Transverse colon (tissue), 4 donors: ENCODE measurements around the gene NUSAP1. TPM values are rescaled to one million over a fixed set of nuclear protein-coding genes. Genes with fewer than 3 reads are reported as not detected.
"Not testable (repeated sequence)": the region's sequence is repeated elsewhere in the genome, so short reads cannot be mapped to it uniquely, and the experiment has no call there.

Experiments
- DNase-seq: peaks from one replicate; pipeline ENCODE4 v3.0.0-alpha.2; 2019
- H3K27ac ChIP-seq, 4 donors: fragments of 200-600 bp; sonication (generic); 2 replicates each; pipeline ENCODE4 v1.5.1; 2016 to 2018; ENCODE audit warnings: inconsistent platforms in 4 of 4
- H3K27me3 ChIP-seq: fragments of 200-600 bp; sonication (generic); 2 replicates; pipeline ENCODE4 v1.5.1; 2017; ENCODE audit warnings: inconsistent platforms
- H3K36me3 ChIP-seq, 4 donors: fragments of 200-600 bp; sonication (generic); 2 replicates each; pipeline ENCODE4 v1.5.1; 2017 to 2019; ENCODE audit warnings: inconsistent platforms in 4 of 4
- H3K4me1 ChIP-seq, 4 donors: fragments of 200-600 bp; sonication (generic); 2 replicates each; pipeline ENCODE4 v1.5.1; 2017 to 2020; ENCODE audit warnings: inconsistent platforms in 4 of 4
- H3K4me3 ChIP-seq, 4 donors: fragments of 200-600 bp; sonication (generic); 1 replicate in 1 of 4; 2 replicates in 3 of 4; pipeline versions ENCODE4 v1.5.1 to v1.6.1; 2017 to 2019; ENCODE audit warnings: inconsistent platforms in 4 of 4
- H3K9me3 ChIP-seq, 2 donors: fragments of 200-600 bp; sonication (generic); 2 replicates each; pipeline ENCODE4 v1.5.1; 2017 to 2019; ENCODE audit warnings: inconsistent platforms in 2 of 2
- CTCF ChIP-seq, 5 experiments: fragments of 200-600 bp in 3 of 5; fragments of 450-650 bp in 2 of 5; sonication (generic) in 3 of 5; IDR thresholded peaks; 1 replicate in 2 of 5; 2 replicates in 3 of 5; pipeline ENCODE4 v1.5.1; 2016 to 2017; ENCODE audit warnings: antibody characterized with exemption in 5 of 5, inconsistent platforms in 3 of 5, mild to moderate bottlenecking in 2 of 5, moderate library complexity in 1 of 5
- EP300 ChIP-seq: sonication (generic); formaldehyde crosslinking; IDR thresholded peaks from one replicate; pipeline ENCODE4 v1.6.1; 2017; ENCODE audit warnings: antibody characterized with exemption, low read depth
- POLR2A ChIP-seq: fragments of 450-650 bp; IDR thresholded peaks from one replicate; pipeline ENCODE4 v1.6.1; 2016; ENCODE audit warnings: antibody characterized with exemption, mild to moderate bottlenecking, moderate library complexity
- POLR2AphosphoS5 ChIP-seq, 3 donors: sonication (generic); formaldehyde crosslinking; IDR thresholded peaks; one replicate each; pipeline ENCODE4 v1.6.1; 2016; ENCODE audit warnings: antibody characterized with exemption in 3 of 3
- WGBS, 2 donors: methylation state at CpG; one replicate each; pipeline ENCODE4 v1.1.5; 2018; ENCODE audit warnings: low coverage in 1 of 2; 5-methylcytosine and 5-hydroxymethylcytosine counted together
- in situ Hi-C, 4 donors: fragments of 200-750 bp; cut with MboI; loops; one replicate each; pipeline versions ENCODE4 v1.15.0 to v1.15.1; 2017; ENCODE audit warnings: low sequenced_read_pairs in 3 of 4, low pct_ligation_motif_present in 1 of 4, low pct_unique_long_range_greater_than_20kb in 1 of 4
- intact Hi-C: fragments of 100-400 bp; cut with DNase I; formaldehyde crosslinking; loops from one replicate; pipeline ENCODE4 v1.15.1; 2023; ENCODE audit warnings: low total_unique reads
- total RNA-seq, 4 donors: library from RNA; depleted of rRNA; stranded (reverse); fragments of >200 nt; gene quantifications; one replicate each; pipeline ENCODE4 v1.1.0, GENCODE V29; 2016

Gene NUSAP1
- total RNA-seq, 4 donors from 2014 or later, result 5.0 to 8.9 (median 7.5) TPM

GRCh38 chr15:41291065-41291631, 41.5 kb upstream of the NUSAP1 start:
- in situ Hi-C loops (no loop called here), intact Hi-C loops (no loop called here)
- peak; percentile 12 for DNase-seq
- no peak for TF ChIP-seq POLR2A
- no peak for TF ChIP-seq EP300
- no peak for TF ChIP-seq CTCF (IDR thresholded peaks at IDR 0.05)
- TF ChIP-seq POLR2AphosphoS5 (IDR thresholded peaks at IDR 0.05), result no peak
- Histone ChIP-seq H3K4me1 (peaks cover 0 to 24% (median 3%) of the 10 kb centered on the region in 4 donors), H3K27ac (peak overlapping the region in 2 of 4 donors; percentile 28 to 35), H3K9me3 (no peaks in the 10 kb centered on the region), H3K4me3 (no peak overlapping the region), H3K27me3 (no peaks in the 10 kb centered on the region), H3K36me3 (peaks cover 0 to 40% (median 11%) of the 10 kb centered on the region in 4 donors)
- WGBS, 2 donors, result 78 to 95% methylated on average over 7 to 9 of the region's 9 CpGs

- H3K9me3 ChIP-seq, result no peaks in the 10 kb centered on the region
- peaks cover 0 to 12% (median 3%) of the 10 kb centered on the region in 4 donors for H3K4me1 ChIP-seq
- DNase-seq, result no peak
- TF ChIP-seq POLR2AphosphoS5 (IDR thresholded peaks at IDR 0.05) (no peak), POLR2A (no peak), CTCF (IDR thresholded peaks at IDR 0.05) (no peak), EP300 (no peak)
- in situ Hi-C loops (no loop called here), intact Hi-C loops (no loop called here)
- 30 to 51% methylated on average over 1 of the region's 1 CpG for WGBS, 2 donors
- peaks cover 0 to 36% (median 12%) of the 10 kb centered on the region in 4 donors for H3K36me3 ChIP-seq
- H3K27me3 ChIP-seq, result no peaks in the 10 kb centered on the region
- no peak overlapping the region for H3K27ac ChIP-seq
- no peak overlapping the region for H3K4me3 ChIP-seq
These were observed 40.2 kb upstream of the NUSAP1 start for GRCh38 chr15:41292521-41292920.

GRCh38 chr15:41301139-41301538, 31.5 kb upstream of the NUSAP1 start:
- H3K4me3 ChIP-seq, in situ Hi-C loops, H3K4me1 ChIP-seq, DNase-seq, H3K27me3 ChIP-seq, intact Hi-C loops, H3K27ac ChIP-seq, H3K9me3 ChIP-seq: not testable (repeated sequence)
- H3K36me3 ChIP-seq, result peaks cover 0 to 39% (median 9%) of the 10 kb centered on the region in 4 donors
- WGBS, 2 donors, result 93 to 96% methylated on average over 2 of the region's 2 CpGs

GRCh38 chr15:41301587-41301986, 31.1 kb upstream of the NUSAP1 start:
- in situ Hi-C loops (no loop called here), intact Hi-C loops (no loop called here)
- no peak overlapping the region for H3K4me3 ChIP-seq
- no peak overlapping the region for H3K27ac ChIP-seq
- peaks cover 0 to 34% (median 9%) of the 10 kb centered on the region in 4 donors for H3K36me3 ChIP-seq
- no peak for DNase-seq
- H3K9me3 ChIP-seq, result no peaks in the 10 kb centered on the region
- TF ChIP-seq EP300, result no peak
- TF ChIP-seq POLR2AphosphoS5 (IDR thresholded peaks at IDR 0.05), result no peak
- no peak for TF ChIP-seq POLR2A
- no peaks in the 10 kb centered on the region for H3K27me3 ChIP-seq
- whole genome bisulfite sequencing, 2 donors, result 100% methylated on average over 1 of the region's 1 CpG
- H3K4me1 ChIP-seq, result no peaks in the 10 kb centered on the region

- WGBS, 2 donors, result 59 to 83% methylated on average over 2 to 3 of the region's 3 CpGs
- TF ChIP-seq EP300, result no peak
- TF ChIP-seq CTCF (IDR thresholded peaks at IDR 0.05), result no peak
- no peak for TF ChIP-seq POLR2A
- no peak for TF ChIP-seq POLR2AphosphoS5 (IDR thresholded peaks at IDR 0.05)
- H3K36me3 ChIP-seq, result peaks cover 0 to 8% (median 0%) of the 10 kb centered on the region in 4 donors
- intact Hi-C loops, result no loop called here
- in situ Hi-C loops, result no loop called here
- no peak overlapping the region for H3K4me3 ChIP-seq
- no peak overlapping the region for H3K27ac ChIP-seq
- no peak for DNase-seq
- H3K27me3 ChIP-seq, result no peaks in the 10 kb centered on the region
- no peaks in the 10 kb centered on the region for H3K4me1 ChIP-seq
- H3K9me3 ChIP-seq, result no peaks in the 10 kb centered on the region
These were observed 28.4 kb upstream of the NUSAP1 start for GRCh38 chr15:41304149-41304770.
